SU-DHL-6 (cell line): ENCODE results near the gene OSGIN1.

Experiments
- H2AFZ ChIP-seq: fragments of 200-600 bp; sonication (generic); 2 replicates; pipeline ENCODE4 v1.6.1; 2014; ENCODE audit warnings: low read depth, mild to moderate bottlenecking, moderate library complexity, mixed read lengths, antibody characterized with exemption, low read length; ENCODE audit not compliant: severe bottlenecking
- H3F3A ChIP-seq: fragments of 200-600 bp; shearing (Covaris generic); 2 replicates; pipeline ENCODE4 v1.6.0; 2016; ENCODE audit warnings: antibody characterized with exemption, mild to moderate bottlenecking; ENCODE audit not compliant: insufficient read depth
- H3K27ac ChIP-seq: fragments of 200-600 bp; sonication (generic); 2 replicates; pipeline ENCODE4 v1.5.1; 2016; ENCODE audit warnings: low read depth, mild to moderate bottlenecking, low read length, moderate library complexity, mixed read lengths
- H3K27me3 ChIP-seq: fragments of 200-600 bp; sonication (generic), shearing (Covaris generic); 2 replicates; pipeline ENCODE4 v1.6.0; 2014; ENCODE audit warnings: mild to moderate bottlenecking, low read length
- H3K36me3 ChIP-seq: fragments of 200-600 bp; sonication (generic); 2 replicates; pipeline ENCODE4 v1.6.1; 2014; ENCODE audit warnings: mild to moderate bottlenecking, low read length, mixed read lengths
- H3K4me2 ChIP-seq: fragments of 300-600, 200-600 bp; shearing (Covaris generic), sonication (generic); 2 replicates; pipeline ENCODE4 v1.6.0; 2014; ENCODE audit warnings: low read length, low read depth, mild to moderate bottlenecking; ENCODE audit not compliant: poor library complexity, severe bottlenecking
- H3K4me3 ChIP-seq: fragments of 200-600 bp; sonication (generic); 2 replicates; pipeline ENCODE4 v1.5.1; 2014; ENCODE audit warnings: antibody characterized with exemption, low read length, mild to moderate bottlenecking, mixed read lengths; ENCODE audit not compliant: insufficient read depth, poor library complexity, severe bottlenecking
- H3K79me2 ChIP-seq: fragments of 200-600 bp; sonication (generic); 2 replicates; pipeline ENCODE4 v1.6.1; 2014; ENCODE audit warnings: mild to moderate bottlenecking, low read length, moderate library complexity; ENCODE audit not compliant: insufficient read depth
- H3K9ac ChIP-seq: fragments of 200-600 bp; sonication (generic); 2 replicates; pipeline ENCODE4 v1.7.0; 2014; ENCODE audit warnings: mild to moderate bottlenecking, low read length
- H3K9me2 ChIP-seq: fragments of 200-600 bp; sonication (generic); replicated peaks from 2 replicates; pipeline ENCODE4 v1.6.1; 2014; ENCODE audit warnings: low read length; ENCODE audit not compliant: insufficient read depth
- H3K9me3 ChIP-seq: fragments of 200-600 bp; sonication (generic); 2 replicates; pipeline ENCODE4 v1.6.1; 2014; ENCODE audit warnings: low read length, mixed read lengths; ENCODE audit not compliant: insufficient read depth
- H4K20me1 ChIP-seq: fragments of 200-600 bp; sonication (generic); 2 replicates; pipeline ENCODE4 v1.6.1; 2014; ENCODE audit warnings: low read depth, mild to moderate bottlenecking, antibody characterized with exemption, low read length, moderate library complexity, mixed read lengths
- CTCF ChIP-seq: fragments of 200-600 bp; sonication (generic); IDR thresholded peaks from one replicate; pipeline ENCODE4 v1.5.1; 2017; ENCODE audit warnings: antibody characterized with exemption, mild to moderate bottlenecking, low read length, moderate library complexity; ENCODE audit not compliant: insufficient read depth, poor library complexity, severe bottlenecking
- EZH2phosphoT487 ChIP-seq: fragments of 200-600 bp; sonication (generic), shearing (Covaris generic); conservative IDR thresholded peaks from 2 replicates; pipeline ENCODE4 v1.6.1; 2018; ENCODE audit warnings: mild to moderate bottlenecking, antibody characterized with exemption, low read length, moderate library complexity, mixed read lengths

Gene OSGIN1

DNA sequence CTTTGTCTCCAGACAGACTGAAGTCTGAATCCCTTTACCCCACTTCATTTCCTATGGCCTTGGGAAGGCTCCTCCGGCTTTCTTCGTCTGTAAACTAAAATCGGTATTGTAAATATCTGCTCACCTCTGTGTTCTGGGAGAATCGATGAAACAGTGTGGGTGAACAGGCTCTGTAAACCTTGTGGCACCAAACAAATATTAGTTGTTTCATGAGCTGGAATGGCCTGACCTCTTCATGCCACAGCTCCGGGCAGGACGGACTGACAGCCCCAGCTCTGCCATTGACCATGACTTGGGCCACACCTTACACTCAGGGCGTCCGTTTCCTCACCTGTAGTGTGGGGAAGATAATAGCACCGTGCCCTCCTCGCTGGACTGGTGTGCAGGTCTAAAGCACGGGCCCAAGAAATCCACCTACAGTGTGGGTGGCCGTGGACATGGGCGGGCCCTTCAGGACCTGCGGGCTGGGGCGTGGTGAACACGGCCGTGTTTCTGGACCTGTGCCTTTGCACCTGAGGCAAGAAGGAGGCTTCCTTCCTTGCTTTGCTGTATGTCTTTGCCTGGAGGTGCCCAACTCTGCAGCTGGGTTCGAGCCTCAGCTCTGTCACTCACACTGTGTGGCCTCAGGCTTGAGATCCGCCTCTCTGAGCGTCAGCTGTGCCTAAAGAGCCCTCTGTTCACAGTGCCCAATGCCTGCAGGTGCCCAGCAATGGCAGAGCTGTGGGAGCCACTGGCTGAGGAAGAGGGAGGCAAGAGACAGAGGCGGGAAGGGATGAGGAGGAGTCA is 6.1 kb upstream of the OSGIN1 start:
- Histone ChIP-seq H3K36me3 (no peaks in the 10 kb centered on the region), H3K79me2 (no peaks in the 10 kb centered on the region), H3K27ac (no peak overlapping the region), H2AFZ (no peak overlapping the region), H3K27me3 (no peaks in the 10 kb centered on the region), H4K20me1 (no peaks in the 10 kb centered on the region), H3K4me3 (no peak overlapping the region), H3F3A (no peaks in the 10 kb centered on the region), H3K9me2 (no peaks in the 10 kb centered on the region), H3K4me2 (no peak overlapping the region), H3K9me3 (no peaks in the 10 kb centered on the region), H3K9ac (no peak overlapping the region)
- TF ChIP-seq EZH2phosphoT487: no peak
- no peak for TF ChIP-seq CTCF

GRCh38 chr16:83947642-83948234 is 5.3 kb upstream of the OSGIN1 start:
- Histone ChIP-seq H3K27me3 (no peaks in the 10 kb centered on the region), H3K79me2 (no peaks in the 10 kb centered on the region), H3K9ac (no peak overlapping the region), H4K20me1 (no peaks in the 10 kb centered on the region), H3K4me3 (no peak overlapping the region), H3K4me2 (no peak overlapping the region), H3K9me2 (no peaks in the 10 kb centered on the region), H3K9me3 (no peaks in the 10 kb centered on the region), H2AFZ (no peak overlapping the region), H3K27ac (no peak overlapping the region), H3K36me3 (no peaks in the 10 kb centered on the region), H3F3A (no peaks in the 10 kb centered on the region)
- TF ChIP-seq EZH2phosphoT487 (no peak), CTCF (no peak)

DNA sequence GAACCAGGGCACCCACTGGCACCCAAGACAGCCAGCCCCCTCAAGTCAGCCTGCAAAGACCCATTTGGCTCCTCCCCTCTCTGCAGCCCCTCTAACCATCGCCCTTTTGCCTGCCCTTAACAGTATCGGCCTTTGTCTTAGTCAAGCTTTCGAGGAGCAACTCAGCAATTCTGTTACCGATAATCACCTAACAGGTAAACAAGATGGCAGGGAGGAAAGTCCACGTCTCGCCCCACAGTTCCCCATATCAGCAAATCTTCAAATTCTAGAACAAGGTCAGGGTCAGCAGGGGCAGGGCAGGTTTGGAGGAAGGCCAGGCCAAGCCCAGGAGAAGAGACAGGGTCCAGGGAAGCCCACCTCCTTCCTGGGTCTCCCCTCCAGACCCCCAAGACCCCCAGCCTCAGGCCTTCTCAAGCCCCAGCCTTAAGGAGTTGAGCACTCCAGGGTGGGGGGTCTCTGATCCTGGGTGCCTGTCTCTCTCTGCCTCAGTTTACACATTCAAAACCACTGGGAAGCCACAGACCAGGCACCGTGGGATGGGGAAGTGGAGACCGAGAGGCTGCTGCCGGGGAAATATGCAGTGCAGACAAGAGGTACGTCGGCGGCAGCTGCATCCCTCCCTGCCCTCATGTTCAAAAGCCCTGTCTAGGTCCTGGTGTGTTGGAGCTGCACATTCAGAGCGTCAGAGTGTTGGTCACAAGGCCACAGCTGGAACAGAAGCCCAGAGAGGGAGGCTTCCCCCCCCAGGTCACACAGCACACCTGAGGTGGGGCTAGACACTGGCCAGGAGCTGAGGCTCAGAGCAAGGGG is 3.9 kb upstream of the OSGIN1 start:
- Histone ChIP-seq H3K27me3 (no peaks in the 10 kb centered on the region), H3K79me2 (no peaks in the 10 kb centered on the region), H3K36me3 (no peaks in the 10 kb centered on the region), H3K4me2 (no peak overlapping the region), H2AFZ (no peak overlapping the region), H3K9ac (no peak overlapping the region), H3K9me2 (no peaks in the 10 kb centered on the region), H3K9me3 (no peaks in the 10 kb centered on the region), H3F3A (no peaks in the 10 kb centered on the region), H3K4me3 (no peak overlapping the region), H3K27ac (no peak overlapping the region), H4K20me1 (no peaks in the 10 kb centered on the region)
- no peak for TF ChIP-seq EZH2phosphoT487
- TF ChIP-seq CTCF: no peak
